Endothelial cell of umbilical vein (primary cell): ENCODE results near the gene ARHGEF16. TPM values are rescaled to one million over a fixed set of nuclear protein-coding genes. Genes with fewer than 3 reads are reported as not detected.

Experiments used
- BruUV-seq: library from RNA; stranded (reverse); fragments of 400-500 nt; replicated peaks from 2 replicates; lab custom pipeline; 2021; lab: Mats Ljungman, UMichigan
- CTCF ChIA-PET: fragments of 300-600, 350-600 bp; sonication (Branson Sonifier 250); formaldehyde crosslinking; loops from one replicate; lab custom pipeline; 2021; ENCODE audit warnings: antibody characterized with exemption, inconsistent platforms; lab: Charles Lee
- POLR2A ChIA-PET: fragments of 300-600, 350-600 bp; sonication (Branson Sonifier 250); formaldehyde crosslinking; loops from one replicate; lab custom pipeline; 2021; ENCODE audit warnings: antibody characterized with exemption, inconsistent platforms; lab: Charles Lee
- DNase-seq: peaks from one replicate; pipeline ENCODE4 v3.0.0-alpha.2; 2011; ENCODE audit warnings: low read depth, low spot score
- FAIRE-seq: peaks from 2 replicates; lab custom pipeline; 2011; peaks lifted over from hg19 to GRCh38; lab: Jason Lieb, UNC
- H2AFZ ChIP-seq: 2 replicates; pipeline ENCODE4 v1.6.0; 2012; ENCODE audit warnings: low read depth, low read length, control low read depth, inconsistent platforms
- H3K27ac ChIP-seq: 2 replicates; pipeline ENCODE4 v1.5.1; 2011; ENCODE audit warnings: low read depth, mild to moderate bottlenecking, control low read depth, low read length, moderate library complexity; ENCODE audit not compliant: insufficient read depth
- H3K27me3 ChIP-seq, 2 experiments: 2 replicates each; pipeline versions ENCODE4 v1.6.0 to v1.6.1; 2011; ENCODE audit warnings: low read length in 2 of 2, mixed read lengths in 1 of 2; ENCODE audit not compliant: control insufficient read depth in 2 of 2, insufficient read depth in 2 of 2
- H3K36me3 ChIP-seq, 2 experiments: 2 replicates in 1 of 2; 3 replicates in 1 of 2; pipeline ENCODE4 v1.5.1; 2011; ENCODE audit warnings: low read length in 2 of 2, mild to moderate bottlenecking in 1 of 2, moderate library complexity in 1 of 2; ENCODE audit not compliant: control insufficient read depth in 2 of 2, insufficient read depth in 2 of 2; ENCODE audit errors: extremely low read depth in 1 of 2
- H3K4me1 ChIP-seq: 3 replicates; pipeline ENCODE4 v1.5.1; 2011; ENCODE audit warnings: mild to moderate bottlenecking, low read length; ENCODE audit not compliant: control insufficient read depth, insufficient read depth; ENCODE audit errors: extremely low read depth
- H3K4me2 ChIP-seq: 2 replicates; pipeline ENCODE4 v1.6.1; 2011; ENCODE audit warnings: low read length, control low read depth, mixed read lengths; ENCODE audit not compliant: insufficient read depth
- H3K4me3 ChIP-seq, 3 experiments: fragments of 200-600 bp in 1 of 3; sonication (generic), shearing (Covaris generic) in 1 of 3; replicated peaks in 1 of 3; 2 replicates each; pipeline ENCODE4 v1.5.1; 2011 to 2016; ENCODE audit warnings: control low read depth in 3 of 3, low read length in 3 of 3, mild to moderate bottlenecking in 2 of 3, inconsistent platforms in 1 of 3, low read depth in 1 of 3, moderate library complexity in 1 of 3; ENCODE audit not compliant: insufficient read depth in 1 of 3
- H3K79me2 ChIP-seq: 2 replicates; pipeline ENCODE4 v1.6.0; 2012; ENCODE audit warnings: low read length, inconsistent platforms; ENCODE audit not compliant: control insufficient read depth, insufficient read depth
- H3K9ac ChIP-seq: replicated peaks from 2 replicates; pipeline ENCODE3; 2011; ENCODE audit warnings: low read length, control low read depth; ENCODE audit not compliant: insufficient read depth; ENCODE audit errors: extremely low read depth
- H3K9me1 ChIP-seq: replicated peaks from 3 replicates; pipeline ENCODE4 v1.6.0; 2011; ENCODE audit warnings: mild to moderate bottlenecking, low read length; ENCODE audit not compliant: control insufficient read depth, insufficient read depth; ENCODE audit errors: extremely low read depth
- H3K9me3 ChIP-seq: replicated peaks from 2 replicates; pipeline ENCODE4 v1.5.1; 2012; ENCODE audit warnings: low read length, inconsistent platforms; ENCODE audit not compliant: control insufficient read depth, insufficient read depth
- H4K20me1 ChIP-seq: replicated peaks from 2 replicates; pipeline ENCODE3; 2011; ENCODE audit warnings: mild to moderate bottlenecking, low read length; ENCODE audit not compliant: control insufficient read depth, insufficient read depth; ENCODE audit errors: extremely low read depth
- CTCF ChIP-seq, 2 donors: IDR thresholded peaks; 1 replicate in 1 of 2; 2 replicates in 1 of 2; pipeline ENCODE4 v1.5.1; 2011; ENCODE audit warnings: low read length in 2 of 2, mild to moderate bottlenecking in 2 of 2, moderate library complexity in 2 of 2, control low read depth in 1 of 2, inconsistent platforms in 1 of 2, low read depth in 1 of 2; ENCODE audit not compliant: insufficient read depth in 1 of 2; ENCODE audit errors: extremely low read depth in 1 of 2
- EZH2 ChIP-seq: IDR thresholded peaks from 2 replicates; pipeline ENCODE4 v1.6.1; 2012; ENCODE audit warnings: borderline replicate concordance, low read depth, mild to moderate bottlenecking, moderate library complexity, low read length, inconsistent platforms; ENCODE audit not compliant: severe bottlenecking
- GATA2 ChIP-seq: IDR thresholded peaks from 2 replicates; pipeline ENCODE4 v1.7.0; 2011; ENCODE audit warnings: low read depth, mild to moderate bottlenecking, moderate library complexity, mixed read lengths, low read length; ENCODE audit not compliant: insufficient read length, insufficient read depth
- MAX ChIP-seq: IDR thresholded peaks from 2 replicates; pipeline ENCODE4 v1.6.1; 2011; ENCODE audit not compliant: insufficient read depth, insufficient read length
- MYC ChIP-seq: IDR thresholded peaks from one replicate; pipeline ENCODE4 v1.6.1; 2011; ENCODE audit warnings: mild to moderate bottlenecking, low read depth, low read length
- POLR2AphosphoS5 ChIP-seq: IDR thresholded peaks from 2 replicates; pipeline ENCODE4 v1.6.1; 2012; ENCODE audit warnings: low read depth, mild to moderate bottlenecking, control low read depth, low read length, moderate library complexity; ENCODE audit not compliant: insufficient read depth
- dilution Hi-C: fragments of 300-500 bp; cut with MboI; formaldehyde crosslinking; loops from one replicate; pipeline ENCODE4 v1.15.0; 2019; ENCODE audit warnings: low sequenced_read_pairs; ENCODE audit not compliant: extremely low pct_ligation_motif_present
- intact Hi-C: fragments of 100-400 bp; cut with micrococcal nuclease; formaldehyde crosslinking; loops from one replicate; pipeline ENCODE4 v1.10.0; 2022
- polyA plus RNA-seq, 4 experiments: library from polyadenylated mRNA; depleted of rRNA in 3 of 4; stranded (reverse) in 3 of 4; unstranded in 1 of 4; fragments of >200 nt; gene quantifications; 2 replicates each; pipeline versions ENCODE4 v1.2.1 to v1.2.3, GENCODE V29; 2011 to 2012; ENCODE audit warnings: missing spikeins in 1 of 4
- total RNA-seq: library from RNA; stranded (reverse); gene quantifications from 2 replicates; pipeline ENCODE4 v1.2.3, GENCODE V29; 2021

The ARHGEF16 gene
- total and polyA plus RNA-seq, 2 donors (not counting 3 experiments of a cell fraction or from before 2014, with no cell fraction given), result 0.52 to 1.3 TPM

GRCh38 chr1:3488432-3488831, 34.0 kb downstream of the ARHGEF16 start:
- no peak overlapping the region for H3K9ac ChIP-seq
- H3K79me2 ChIP-seq, result no peaks in the 10 kb centered on the region
- no TSS peak for BruUV-seq
- no peaks in the 10 kb centered on the region for H3K36me3 ChIP-seq
- H3K4me2 ChIP-seq, result no peak overlapping the region
- no peak for DNase-seq
- no peaks in the 10 kb centered on the region for H4K20me1 ChIP-seq
- no peak for FAIRE-seq
- dilution Hi-C loops, result no loop called here
- H3K9me1 ChIP-seq, result no peaks in the 10 kb centered on the region
- no peaks in the 10 kb centered on the region for H3K9me3 ChIP-seq
- H3K4me3 ChIP-seq, result no peak overlapping the region
- TF ChIP-seq MYC (no peak), CTCF (IDR thresholded peaks at IDR 0.05; ENCODE audit: extremely low read depth in 1 of 2, insufficient read depth in 1 of 2, low read depth in 1 of 2, low read length in 2 of 2) (no peak), EZH2 (no peak), MAX (no peak), POLR2AphosphoS5 (no peak), GATA2 (no peak)
- H3K27me3 ChIP-seq, result no peaks in the 10 kb centered on the region
- POLR2A ChIA-PET, result no interaction called here
- no peaks in the 10 kb centered on the region for H3K4me1 ChIP-seq
- H3K27ac ChIP-seq, result no peak overlapping the region
- H2AFZ ChIP-seq, result no peak overlapping the region
- CTCF ChIA-PET, result interaction anchor here (1.9 to 5.8 kb wide), 3 partner anchors 16 to 133 kb away, joined by 5 to 150 read pairs (median 13); partner anchors contain the start of gene TPRG1L
- intact Hi-C loops, result no loop called here
